Fibroblast of skin of left quadriceps (primary cell): ENCODE data around the gene CLEC16A.

Experiments used
- DNase-seq, 2 experiments: peaks; one replicate each; pipeline ENCODE4 v3.0.0-alpha.2; 2013; ENCODE audit warnings: low read depth in 2 of 2

CLEC16A gene, protein sequence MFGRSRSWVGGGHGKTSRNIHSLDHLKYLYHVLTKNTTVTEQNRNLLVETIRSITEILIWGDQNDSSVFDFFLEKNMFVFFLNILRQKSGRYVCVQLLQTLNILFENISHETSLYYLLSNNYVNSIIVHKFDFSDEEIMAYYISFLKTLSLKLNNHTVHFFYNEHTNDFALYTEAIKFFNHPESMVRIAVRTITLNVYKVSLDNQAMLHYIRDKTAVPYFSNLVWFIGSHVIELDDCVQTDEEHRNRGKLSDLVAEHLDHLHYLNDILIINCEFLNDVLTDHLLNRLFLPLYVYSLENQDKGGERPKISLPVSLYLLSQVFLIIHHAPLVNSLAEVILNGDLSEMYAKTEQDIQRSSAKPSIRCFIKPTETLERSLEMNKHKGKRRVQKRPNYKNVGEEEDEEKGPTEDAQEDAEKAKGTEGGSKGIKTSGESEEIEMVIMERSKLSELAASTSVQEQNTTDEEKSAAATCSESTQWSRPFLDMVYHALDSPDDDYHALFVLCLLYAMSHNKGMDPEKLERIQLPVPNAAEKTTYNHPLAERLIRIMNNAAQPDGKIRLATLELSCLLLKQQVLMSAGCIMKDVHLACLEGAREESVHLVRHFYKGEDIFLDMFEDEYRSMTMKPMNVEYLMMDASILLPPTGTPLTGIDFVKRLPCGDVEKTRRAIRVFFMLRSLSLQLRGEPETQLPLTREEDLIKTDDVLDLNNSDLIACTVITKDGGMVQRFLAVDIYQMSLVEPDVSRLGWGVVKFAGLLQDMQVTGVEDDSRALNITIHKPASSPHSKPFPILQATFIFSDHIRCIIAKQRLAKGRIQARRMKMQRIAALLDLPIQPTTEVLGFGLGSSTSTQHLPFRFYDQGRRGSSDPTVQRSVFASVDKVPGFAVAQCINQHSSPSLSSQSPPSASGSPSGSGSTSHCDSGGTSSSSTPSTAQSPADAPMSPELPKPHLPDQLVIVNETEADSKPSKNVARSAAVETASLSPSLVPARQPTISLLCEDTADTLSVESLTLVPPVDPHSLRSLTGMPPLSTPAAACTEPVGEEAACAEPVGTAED

GRCh38 chr16:10944249-10945064 lies at the start of gene CLEC16A:
Gene CLEC16A (plus strand): TSS chr16:10944564. CDS start chr16:10944718, 154 bp downstream.
- DNase-seq: peak; percentile 89 to 92

- peak; percentile 9 to 12 for DNase-seq
These were observed 49.1 kb upstream of the CLEC16A start for GRCh38 chr16:10895053-10895946.

GRCh38 chr16:10896165-10896564 lies 48.2 kb upstream of the CLEC16A start:
- DNase-seq: no peak

DNA sequence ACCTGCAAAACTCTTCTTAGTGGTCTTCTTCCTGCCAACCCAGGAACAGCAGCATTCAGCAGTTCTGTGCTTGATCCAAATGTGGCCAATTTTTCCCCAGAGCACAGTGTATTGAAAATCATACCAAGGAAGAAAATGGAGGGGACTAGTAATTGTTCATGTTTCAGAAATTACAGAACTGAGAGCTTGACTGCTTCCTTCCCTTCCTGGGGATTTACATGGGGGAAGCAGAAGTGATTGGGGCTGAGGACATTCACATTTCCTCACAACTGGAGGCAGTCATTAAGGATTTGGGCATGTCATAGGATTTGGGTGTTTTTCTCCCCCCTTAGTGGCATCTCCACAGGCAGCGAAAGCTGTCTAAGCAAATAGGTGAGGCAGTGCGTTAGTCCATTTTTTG lies 47.6 kb upstream of the CLEC16A start:
- DNase-seq: no peak

GRCh38 chr16:10897134-10897533 lies 47.2 kb upstream of the CLEC16A start:
- DNase-seq: no peak

DNA sequence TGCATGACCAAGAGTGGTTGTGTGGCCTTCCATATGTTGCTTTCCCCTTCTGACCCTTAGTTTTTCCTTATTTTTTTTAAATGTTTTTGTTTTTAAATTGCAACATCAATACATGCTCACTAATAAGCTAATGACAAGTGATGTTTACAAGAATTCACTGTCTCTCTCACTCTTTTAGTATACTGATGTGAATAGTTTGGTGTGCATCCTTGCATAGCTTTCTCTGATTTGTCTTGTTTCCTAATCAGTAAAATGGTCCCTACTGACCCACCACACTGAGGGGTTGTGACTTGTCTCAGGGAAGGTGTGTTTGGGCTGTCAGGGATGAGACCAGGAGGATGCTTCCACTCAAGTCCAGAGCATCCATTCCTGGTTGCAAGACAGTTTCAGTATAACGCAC lies 41.4 kb upstream of the CLEC16A start:
- DNase-seq: no peak

GRCh38 chr16:10906482-10906881 lies 37.9 kb upstream of the CLEC16A start:
- DNase-seq: no peak

DNA sequence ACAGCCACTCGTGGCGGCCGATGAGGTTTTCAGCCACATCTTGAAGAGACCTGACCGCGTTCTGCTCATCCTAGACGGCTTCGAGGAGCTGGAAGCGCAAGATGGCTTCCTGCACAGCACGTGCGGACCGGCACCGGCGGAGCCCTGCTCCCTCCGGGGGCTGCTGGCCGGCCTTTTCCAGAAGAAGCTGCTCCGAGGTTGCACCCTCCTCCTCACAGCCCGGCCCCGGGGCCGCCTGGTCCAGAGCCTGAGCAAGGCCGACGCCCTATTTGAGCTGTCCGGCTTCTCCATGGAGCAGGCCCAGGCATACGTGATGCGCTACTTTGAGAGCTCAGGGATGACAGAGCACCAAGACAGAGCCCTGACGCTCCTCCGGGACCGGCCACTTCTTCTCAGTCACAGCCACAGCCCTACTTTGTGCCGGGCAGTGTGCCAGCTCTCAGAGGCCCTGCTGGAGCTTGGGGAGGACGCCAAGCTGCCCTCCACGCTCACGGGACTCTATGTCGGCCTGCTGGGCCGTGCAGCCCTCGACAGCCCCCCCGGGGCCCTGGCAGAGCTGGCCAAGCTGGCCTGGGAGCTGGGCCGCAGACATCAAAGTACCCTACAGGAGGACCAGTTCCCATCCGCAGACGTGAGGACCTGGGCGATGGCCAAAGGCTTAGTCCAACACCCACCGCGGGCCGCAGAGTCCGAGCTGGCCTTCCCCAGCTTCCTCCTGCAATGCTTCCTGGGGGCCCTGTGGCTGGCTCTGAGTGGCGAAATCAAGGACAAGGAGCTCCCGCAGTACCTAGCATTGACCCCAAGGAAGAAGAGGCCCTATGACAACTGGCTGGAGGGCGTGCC lies 37.2 kb upstream of the CLEC16A start:
- DNase-seq: no peak

- DNase-seq: no peak
These were observed 36.7 kb upstream of the CLEC16A start for GRCh38 chr16:10907757-10908045.

- DNase-seq: no peak
These were observed 33.1 kb upstream of the CLEC16A start for GRCh38 chr16:10911267-10911666.

DNA sequence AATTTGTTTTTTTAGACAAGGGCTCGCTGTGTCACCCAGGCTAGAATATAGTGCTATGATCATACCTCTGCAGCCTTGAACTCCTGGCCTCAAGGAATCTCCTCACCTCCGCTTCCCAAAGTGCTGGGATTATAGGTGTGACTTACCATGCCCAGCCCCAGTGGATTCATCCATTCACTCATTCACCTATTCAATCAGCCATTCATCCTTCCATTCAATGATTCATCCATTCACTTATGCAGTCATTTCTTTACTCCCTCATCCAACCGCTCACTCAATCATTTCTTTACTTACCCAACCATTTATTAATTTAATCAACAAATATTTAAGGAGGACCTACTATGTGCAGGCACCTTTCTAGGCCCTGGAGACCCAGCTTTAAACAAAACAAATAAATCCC lies 27.8 kb upstream of the CLEC16A start:
- DNase-seq: no peak

DNA sequence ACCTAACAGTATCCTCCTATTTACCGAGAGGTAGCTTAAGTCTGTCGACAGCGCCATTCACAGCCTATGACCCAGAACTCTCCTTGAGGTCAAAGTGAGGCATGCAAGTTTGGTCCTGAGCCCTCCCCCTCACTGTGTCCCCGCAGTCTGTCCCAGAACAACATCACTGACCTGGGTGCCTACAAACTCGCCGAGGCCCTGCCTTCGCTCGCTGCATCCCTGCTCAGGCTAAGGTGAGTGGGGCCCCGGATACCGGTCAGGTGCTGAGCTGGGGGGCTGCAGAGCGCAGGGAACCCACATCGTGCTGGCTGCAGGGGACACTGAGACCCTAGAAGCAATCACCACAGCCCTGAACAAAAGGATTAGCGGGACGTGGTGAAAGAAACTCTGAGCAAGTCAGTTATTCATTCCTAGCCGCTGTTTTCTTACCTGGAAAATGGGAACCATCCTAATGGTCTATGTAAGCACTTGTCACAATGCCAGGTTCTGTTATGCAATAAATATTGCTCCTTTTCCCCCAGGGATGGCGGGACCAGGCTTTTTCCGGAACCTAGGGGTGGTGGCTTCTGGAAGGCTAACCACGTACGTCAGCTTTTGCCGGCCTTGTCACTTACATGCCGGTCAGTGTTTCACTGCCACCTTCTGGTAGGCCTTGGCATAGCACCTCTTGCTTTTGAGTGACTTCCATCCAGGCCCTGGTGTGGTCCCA lies 25.9 kb upstream of the CLEC16A start:
- DNase-seq: peak; percentile 71 to 77

- no peak for DNase-seq
These were observed 25.4 kb upstream of the CLEC16A start for GRCh38 chr16:10919003-10919351.

DNA sequence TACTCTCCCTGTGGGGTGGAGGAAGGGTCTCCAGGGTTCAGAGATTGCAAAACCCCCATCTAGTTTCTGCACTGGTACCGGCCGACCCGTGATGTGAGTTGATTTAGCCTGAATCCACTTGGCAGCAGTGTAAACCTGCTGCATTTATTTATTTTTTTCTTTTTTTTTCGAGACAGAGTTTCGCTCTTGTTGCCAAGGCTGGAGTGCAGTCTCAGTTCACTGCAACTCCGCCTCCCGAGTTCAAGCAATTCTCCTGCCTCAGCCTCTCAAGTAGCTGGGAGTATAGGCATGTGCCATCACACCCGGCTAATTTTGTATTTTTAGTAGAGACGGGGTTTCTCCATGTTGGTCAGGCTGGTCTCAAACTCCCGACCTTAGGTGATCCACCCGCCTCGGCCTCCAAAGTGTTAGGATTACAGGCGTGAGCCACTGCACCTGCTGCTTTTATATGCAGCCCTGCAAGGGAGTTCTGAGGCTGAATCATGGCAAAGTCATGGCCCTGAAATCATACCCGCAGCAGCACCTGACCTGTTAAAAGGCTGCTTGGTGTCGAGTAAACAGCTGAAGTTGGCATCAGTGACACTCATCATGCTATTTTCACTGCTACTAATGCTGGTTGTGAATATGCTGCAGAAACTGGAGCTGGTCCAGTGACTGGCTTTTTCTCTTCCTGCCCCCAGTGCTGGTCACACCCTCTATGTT lies 23.5 kb upstream of the CLEC16A start:
- no peak for DNase-seq

DNA sequence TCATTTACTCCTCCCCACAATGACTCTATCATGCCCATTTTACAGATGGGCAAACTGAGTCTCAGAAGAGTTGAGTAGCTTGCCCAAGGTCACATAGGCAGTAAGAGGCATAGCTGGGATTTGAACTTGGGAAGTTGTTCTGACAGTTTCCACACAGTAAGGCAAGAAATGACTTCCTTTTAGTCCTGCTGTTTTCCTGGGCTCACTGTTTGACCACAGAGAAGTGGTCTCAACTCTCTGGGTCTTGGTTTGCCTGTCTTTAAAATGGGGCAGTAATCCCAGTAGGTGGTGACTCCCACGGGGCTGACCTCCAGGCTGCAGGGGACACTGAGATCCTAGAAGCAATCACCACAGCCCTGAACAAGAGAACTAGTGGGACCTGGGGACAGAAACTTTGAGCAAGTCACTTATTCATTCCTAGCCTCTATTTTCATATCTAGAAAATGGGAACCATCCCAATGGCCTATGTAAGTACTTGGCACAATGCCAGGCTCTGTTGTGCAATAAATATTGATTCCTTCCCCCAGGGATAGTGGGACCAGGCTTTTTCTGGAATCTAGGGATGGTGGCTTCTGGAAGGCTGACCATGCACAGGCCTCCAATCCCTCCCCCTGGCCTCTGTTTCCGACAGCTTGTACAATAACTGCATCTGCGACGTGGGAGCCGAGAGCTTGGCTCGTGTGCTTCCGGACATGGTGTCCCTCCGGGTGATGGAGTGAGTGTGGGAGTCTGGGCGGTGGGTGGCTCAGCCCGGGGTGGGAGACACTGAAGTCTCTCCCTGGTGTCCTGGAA lies 22.6 kb upstream of the CLEC16A start:
- no peak for DNase-seq

GRCh38 chr16:10922328-10923145 lies 21.8 kb upstream of the CLEC16A start:
- DNase-seq: no peak

DNA sequence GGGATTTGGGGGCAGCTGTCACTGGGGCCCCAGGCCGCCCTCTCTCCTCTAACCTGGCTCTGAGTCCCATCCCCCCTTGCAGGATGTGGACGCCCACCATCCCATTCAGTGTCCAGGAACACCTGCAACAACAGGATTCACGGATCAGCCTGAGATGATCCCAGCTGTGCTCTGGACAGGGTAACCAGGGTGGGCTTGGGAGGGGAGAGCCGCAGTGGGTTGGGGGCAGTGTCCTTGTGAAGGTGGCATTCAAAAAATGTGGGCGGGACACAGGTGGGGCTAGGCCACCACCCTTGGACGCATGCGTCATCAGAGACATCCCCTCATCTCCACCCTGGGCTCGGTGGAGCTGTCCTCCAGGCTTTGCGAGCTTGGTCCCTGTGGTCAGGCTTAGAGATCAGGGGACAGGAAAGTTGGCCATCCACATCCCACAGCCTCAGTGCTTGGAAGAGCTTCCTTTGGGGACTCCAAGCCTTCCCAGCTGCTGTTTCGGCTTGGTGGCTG lies 21.2 kb upstream of the CLEC16A start:
- no peak for DNase-seq
